GM12874 (cell line): ENCODE data around the gene DPM3.

Experiments used
- CTCF ChIP-seq: IDR thresholded peaks from 2 replicates; pipeline ENCODE4 v1.5.1; 2011; ENCODE audit warnings: low read depth, mild to moderate bottlenecking, control low read depth, low read length, moderate library complexity; ENCODE audit not compliant: insufficient read depth

Gene DPM3

GRCh38 chr1:155094622-155094948 lies 45.7 kb downstream of the DPM3 start:
- TF ChIP-seq CTCF = no peak

- TF ChIP-seq CTCF = peak; percentile 35
These were observed 46.3 kb downstream of the DPM3 start for GRCh38 chr1:155093911-155094621.

- TF ChIP-seq CTCF = no peak
These were observed 47.7 kb downstream of the DPM3 start for GRCh38 chr1:155092641-155093040.

- no peak for TF ChIP-seq CTCF
These were observed 48.2 kb downstream of the DPM3 start for GRCh38 chr1:155092131-155092530.

GRCh38 chr1:155091071-155092051 lies 49.0 kb downstream of the DPM3 start:
- TF ChIP-seq CTCF = peak; percentile 98
